HepG2 (cell line): ENCODE data around the gene RGS19. TPM values are rescaled to one million over a fixed set of nuclear protein-coding genes. Genes with fewer than 3 reads are reported as not detected.

Experiments used
- CENPT ChIP-seq: sonication (generic); formaldehyde crosslinking; IDR thresholded peaks from 2 replicates; pipeline ENCODE4 v1.8.0; 2022; ENCODE audit warnings: low read depth, mild to moderate bottlenecking, moderate library complexity, missing genetic modification reagents
- FIP1L1 ChIP-seq: fragments of 200-400 bp; formaldehyde crosslinking; IDR thresholded peaks from 2 replicates; pipeline ENCODE4 v1.6.1; 2018; ENCODE audit warnings: low read depth, mild to moderate bottlenecking, low read length, moderate library complexity, borderline replicate concordance; ENCODE audit not compliant: insufficient read depth
- KDM3A ChIP-seq: IDR thresholded peaks from 2 replicates; pipeline ENCODE4 v1.6.1; 2018; ENCODE audit warnings: low read depth, missing compliant biosample characterization
- KLF16 ChIP-seq, 2 experiments: sonication (generic) in 1 of 2; formaldehyde crosslinking in 1 of 2; IDR thresholded peaks; 2 replicates each; pipeline versions ENCODE4 v1.6.1 to v1.8.0; 2016 to 2023; ENCODE audit warnings: missing genetic modification reagents in 2 of 2, missing compliant biosample characterization in 1 of 2
- MED8 ChIP-seq: sonication (generic); formaldehyde crosslinking; IDR thresholded peaks from 2 replicates; pipeline ENCODE4 v1.8.1; 2023; ENCODE audit warnings: mild to moderate bottlenecking, missing genetic modification reagents; ENCODE audit not compliant: insufficient replicate concordance
- MZF1 ChIP-seq: sonication (generic); formaldehyde crosslinking; IDR thresholded peaks from 2 replicates; pipeline ENCODE4 v1.8.1; 2023; ENCODE audit warnings: mild to moderate bottlenecking, missing genetic modification reagents, borderline replicate concordance
- NR2C2 ChIP-seq: sonication (generic); formaldehyde crosslinking; IDR thresholded peaks from 2 replicates; pipeline ENCODE4 v1.4.0; 2020; ENCODE audit warnings: missing genetic modification reagents, mild to moderate bottlenecking, moderate library complexity, borderline replicate concordance
- PHB2 ChIP-seq: fragments of 450-650 bp; IDR thresholded peaks from 2 replicates; pipeline ENCODE4 v1.6.1; 2018; ENCODE audit not compliant: partially characterized antibody
- ZFAT ChIP-seq: sonication (generic); formaldehyde crosslinking; conservative IDR thresholded peaks from 2 replicates; pipeline ENCODE4 v1.8.1; 2023; ENCODE audit warnings: missing genetic modification reagents, inconsistent platforms
- ZNF142 ChIP-seq: sonication (generic); formaldehyde crosslinking; IDR thresholded peaks from 2 replicates; pipeline ENCODE4 v1.4.0; 2020; ENCODE audit warnings: missing genetic modification reagents
- ZNF235 ChIP-seq: sonication (generic); formaldehyde crosslinking; IDR thresholded peaks from 2 replicates; pipeline ENCODE4 v1.8.1; 2023; ENCODE audit warnings: mild to moderate bottlenecking, missing genetic modification reagents, borderline replicate concordance
- ZNF432 ChIP-seq: sonication (generic); formaldehyde crosslinking; IDR thresholded peaks from 2 replicates; pipeline ENCODE4 v1.5.0; 2020; ENCODE audit warnings: missing genetic modification reagents, mild to moderate bottlenecking, borderline replicate concordance
- ZNF446 ChIP-seq: sonication (generic); formaldehyde crosslinking; IDR thresholded peaks from 2 replicates; pipeline ENCODE4 v1.5.0; 2020; ENCODE audit warnings: mild to moderate bottlenecking, missing genetic modification reagents
- ZNF501 ChIP-seq: sonication (generic); formaldehyde crosslinking; IDR thresholded peaks from 2 replicates; pipeline ENCODE4 v1.5.1; 2020; ENCODE audit warnings: mild to moderate bottlenecking, moderate library complexity, missing genetic modification reagents
- ZNF572 ChIP-seq: sonication (generic); formaldehyde crosslinking; IDR thresholded peaks from 2 replicates; pipeline ENCODE4 v1.5.1; 2020; ENCODE audit warnings: mild to moderate bottlenecking, missing genetic modification reagents
- ZNF703 ChIP-seq: sonication (generic); formaldehyde crosslinking; IDR thresholded peaks from 2 replicates; pipeline ENCODE4 v1.5.1; 2020; ENCODE audit warnings: missing genetic modification reagents, mild to moderate bottlenecking, moderate library complexity, borderline replicate concordance
- ZNF775 ChIP-seq: sonication (generic); formaldehyde crosslinking; IDR thresholded peaks from 2 replicates; pipeline ENCODE4 v1.4.0; 2020; ENCODE audit warnings: missing genetic modification reagents, mild to moderate bottlenecking, moderate library complexity, borderline replicate concordance
- ZSCAN29 ChIP-seq: sonication (generic); formaldehyde crosslinking; conservative IDR thresholded peaks from 2 replicates; pipeline ENCODE4 v1.4.0; 2020; ENCODE audit warnings: mild to moderate bottlenecking, missing genetic modification reagents
- polyA plus RNA-seq, 8 experiments: library from polyadenylated mRNA; depleted of rRNA in 3 of 8; stranded (reverse) in 7 of 8; unstranded in 1 of 8; fragments of >200 nt; fragmentation: Illumina TruSeq in 4 of 8; extraction: Trizol in 4 of 8; gene quantifications; 2 replicates each; pipeline versions ENCODE4 v1.2.1 to v1.2.3, GENCODE V29; 2011 to 2016; ENCODE audit warnings: low read depth in 4 of 8, missing spikeins in 1 of 8, mixed read lengths in 1 of 8; ENCODE audit not compliant: insufficient read depth in 1 of 8
- total RNA-seq, 5 experiments: library from RNA; depleted of rRNA; stranded (reverse); fragments of >200 nt; fragmentation: Illumina TruSeq; extraction: Trizol; gene quantifications; 2 replicates each; pipeline ENCODE4 v1.2.3, GENCODE V29; 2016; ENCODE audit warnings: low read depth in 1 of 5
- TF ChIP-seq, protein P1 (sequence below): sonication (generic); formaldehyde crosslinking; IDR thresholded peaks from 2 replicates; pipeline ENCODE4 v1.8.1; 2023; ENCODE audit warnings: mild to moderate bottlenecking, inconsistent platforms, moderate library complexity, missing genetic modification reagents, borderline replicate concordance
- TF ChIP-seq, protein P2 (sequence below): IDR thresholded peaks from 2 replicates; pipeline ENCODE4 v1.6.1; 2012; ENCODE audit warnings: inconsistent platforms
- TF ChIP-seq, protein P3 (sequence below): sonication (generic); formaldehyde crosslinking; IDR thresholded peaks from 2 replicates; pipeline ENCODE4 v1.5.0; 2020; ENCODE audit warnings: missing genetic modification reagents

RGS19 gene
- total and polyA plus RNA-seq, 2 of the 13 experiments (the other 11 are each of a cell fraction or from before 2014, with no cell fraction given): 10.7 to 11.9 TPM

DNA sequence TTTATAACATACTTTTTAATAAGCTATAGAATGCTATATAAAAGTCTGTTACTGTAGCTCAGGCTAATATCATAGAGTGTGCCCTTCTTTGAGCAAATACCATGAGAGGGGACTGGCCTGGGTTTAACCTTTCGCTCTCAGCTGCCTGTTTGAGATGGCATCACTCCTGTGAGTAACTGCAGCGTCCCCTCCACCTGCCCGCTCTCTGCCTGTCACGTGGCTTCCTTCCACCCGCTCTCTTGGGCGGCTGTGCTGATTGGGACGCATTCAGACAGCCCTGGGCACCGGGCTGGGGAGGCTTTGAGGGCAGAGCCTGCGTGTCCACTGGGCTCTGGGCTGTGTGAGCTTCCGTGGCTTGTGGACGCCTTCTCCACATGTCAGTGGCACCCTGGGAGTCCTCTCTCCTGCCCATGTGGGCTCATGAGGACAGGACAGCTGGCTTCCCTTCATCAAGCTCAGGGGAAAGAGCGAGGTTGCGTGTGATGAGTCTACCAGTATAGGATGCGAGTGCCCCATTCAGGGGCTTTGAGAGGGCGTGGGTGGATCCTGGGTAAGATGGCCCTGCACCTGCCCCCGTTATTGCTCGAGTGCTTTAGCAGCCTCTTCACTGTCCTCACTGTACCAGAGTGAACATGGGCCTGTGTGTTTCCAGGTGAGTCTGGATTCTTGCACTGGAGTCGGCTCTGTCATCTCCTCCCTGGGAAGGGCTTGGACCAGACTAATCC, 54.1 kb downstream of the RGS19 start (continued):
- no peak for TF ChIP-seq ZNF446 (CRISPR knock-in tag)
- TF ChIP-seq CENPT (CRISPR knock-in tag): no peak
- no peak for TF ChIP-seq ZSCAN29 (CRISPR knock-in tag)
- peak; percentile 41 for TF ChIP-seq MED8
- no peak for TF ChIP-seq FIP1L1
- no peak for TF ChIP-seq ZNF142 (CRISPR knock-in tag)
- TF ChIP-seq, protein P1, sequence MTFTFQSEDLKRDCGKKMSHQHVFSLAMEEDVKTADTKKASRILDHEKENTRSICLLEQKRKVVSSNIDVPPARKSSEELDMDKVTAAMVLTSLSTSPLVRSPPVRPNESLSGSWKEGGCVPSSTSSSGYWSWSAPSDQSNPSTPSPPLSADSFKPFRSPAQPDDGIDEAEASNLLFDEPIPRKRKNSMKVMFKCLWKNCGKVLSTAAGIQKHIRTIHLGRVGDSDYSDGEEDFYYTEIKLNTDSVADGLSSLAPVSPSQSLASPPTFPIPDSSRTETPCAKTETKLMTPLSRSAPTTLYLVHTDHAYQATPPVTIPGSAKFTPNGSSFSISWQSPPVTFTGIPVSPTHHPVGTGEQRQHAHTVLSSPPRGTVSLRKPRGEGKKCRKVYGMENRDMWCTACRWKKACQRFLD (CRISPR knock-in tag): 0 out of 2 replicates have a peak, but pooled peaks have one; percentile 28
- 0 out of 2 replicates have a peak, but pooled peaks have one; percentile 66 for TF ChIP-seq ZNF235 (CRISPR knock-in tag)
- TF ChIP-seq ZNF572 (CRISPR knock-in tag): no peak
- no peak; a peak in 1 of 4 replicates for TF ChIP-seq KLF16 (CRISPR knock-in tag; IDR thresholded peaks at IDR 0.05)
- TF ChIP-seq PHB2: no peak
- no peak for TF ChIP-seq ZNF775 (CRISPR knock-in tag)
- no peak for TF ChIP-seq ZNF703
- no peak for TF ChIP-seq NR2C2 (CRISPR knock-in tag)
- TF ChIP-seq, protein P2, sequence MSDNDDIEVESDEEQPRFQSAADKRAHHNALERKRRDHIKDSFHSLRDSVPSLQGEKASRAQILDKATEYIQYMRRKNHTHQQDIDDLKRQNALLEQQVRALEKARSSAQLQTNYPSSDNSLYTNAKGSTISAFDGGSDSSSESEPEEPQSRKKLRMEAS: 0 out of 2 replicates have a peak, but pooled peaks have one; percentile 23
- TF ChIP-seq ZFAT (CRISPR knock-in tag): no peak
- TF ChIP-seq, protein P3, sequence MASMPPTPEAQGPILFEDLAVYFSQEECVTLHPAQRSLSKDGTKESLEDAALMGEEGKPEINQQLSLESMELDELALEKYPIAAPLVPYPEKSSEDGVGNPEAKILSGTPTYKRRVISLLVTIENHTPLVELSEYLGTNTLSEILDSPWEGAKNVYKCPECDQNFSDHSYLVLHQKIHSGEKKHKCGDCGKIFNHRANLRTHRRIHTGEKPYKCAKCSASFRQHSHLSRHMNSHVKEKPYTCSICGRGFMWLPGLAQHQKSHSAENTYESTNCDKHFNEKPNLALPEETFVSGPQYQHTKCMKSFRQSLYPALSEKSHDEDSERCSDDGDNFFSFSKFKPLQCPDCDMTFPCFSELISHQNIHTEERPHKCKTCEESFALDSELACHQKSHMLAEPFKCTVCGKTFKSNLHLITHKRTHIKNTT (CRISPR knock-in tag): no peak
- TF ChIP-seq MZF1 (CRISPR knock-in tag): no peak
- no peak for TF ChIP-seq KDM3A
- TF ChIP-seq ZNF501 (CRISPR knock-in tag): no peak
- 0 out of 2 replicates have a peak, but pooled peaks have one; percentile 79 for TF ChIP-seq ZNF432 (CRISPR knock-in tag)
